Measurements from ENCODE around the gene HOXD12. TPM values are rescaled to one million over a fixed set of nuclear protein-coding genes. Genes with fewer than 3 reads are reported as not detected.
A peak's percentile ranks its signal among the peaks of the same experiment; 100 is the strongest.

Gene HOXD12
- total RNA-seq, 4 donors from 2014 or later, result not detected

DNA sequence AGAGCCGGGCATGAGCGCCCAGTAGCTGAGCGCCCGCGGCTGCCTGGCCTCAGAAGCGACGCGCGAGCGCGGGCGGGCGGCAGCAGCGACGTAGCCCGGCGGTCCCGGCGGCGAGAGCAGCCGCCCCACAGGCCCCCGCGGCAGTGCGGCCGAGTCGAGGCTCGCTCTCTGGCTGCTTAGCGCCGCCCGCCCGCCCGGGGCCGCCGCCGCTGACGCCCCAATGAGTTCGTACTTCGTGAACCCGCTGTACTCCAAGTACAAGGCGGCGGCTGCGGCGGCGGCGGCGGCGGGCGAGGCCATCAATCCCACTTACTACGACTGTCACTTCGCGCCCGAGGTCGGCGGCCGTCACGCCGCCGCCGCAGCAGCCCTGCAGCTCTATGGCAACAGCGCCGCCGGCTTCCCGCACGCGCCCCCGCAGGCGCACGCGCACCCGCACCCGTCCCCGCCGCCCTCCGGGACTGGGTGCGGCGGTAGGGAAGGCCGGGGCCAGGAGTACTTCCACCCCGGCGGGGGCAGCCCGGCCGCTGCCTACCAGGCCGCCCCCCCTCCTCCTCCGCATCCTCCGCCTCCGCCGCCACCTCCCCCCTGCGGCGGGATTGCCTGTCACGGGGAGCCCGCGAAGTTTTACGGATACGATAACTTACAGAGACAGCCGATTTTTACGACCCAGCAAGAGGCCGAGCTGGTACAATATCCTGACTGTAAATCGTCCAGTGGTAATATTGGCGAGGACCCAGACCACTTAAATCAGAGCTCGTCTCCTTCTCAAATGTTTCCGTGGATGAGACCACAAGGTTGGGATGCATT lies 30.8 kb downstream of the HOXD12 start:
- no peaks in the 10 kb centered on the region for H3K36me3 ChIP-seq
- WGBS, result 6% methylated on average over 4 of the region's 100 CpGs
- DNase-seq (ENCODE audit: extremely low spot score), result no peak
- H3K9me3 ChIP-seq, result no peaks in the 10 kb centered on the region
- peak overlapping the region; percentile 52 to 61 (median 53) for H3K4me3 ChIP-seq
- peaks cover 14 to 49% (median 26%) of the 10 kb centered on the region in 4 donors for H3K4me1 ChIP-seq
- H3K27me3 ChIP-seq, result peaks cover 0 to 100% (median 73%) of the 10 kb centered on the region in 4 donors
- TF ChIP-seq POLR2A (IDR thresholded peaks at IDR 0.05; ENCODE audit: low read depth) (no peak), POLR2AphosphoS5 (IDR thresholded peaks at IDR 0.05) (no peak), EP300 (IDR thresholded peaks at IDR 0.05) (no peak)
- TF ChIP-seq, protein P1, sequence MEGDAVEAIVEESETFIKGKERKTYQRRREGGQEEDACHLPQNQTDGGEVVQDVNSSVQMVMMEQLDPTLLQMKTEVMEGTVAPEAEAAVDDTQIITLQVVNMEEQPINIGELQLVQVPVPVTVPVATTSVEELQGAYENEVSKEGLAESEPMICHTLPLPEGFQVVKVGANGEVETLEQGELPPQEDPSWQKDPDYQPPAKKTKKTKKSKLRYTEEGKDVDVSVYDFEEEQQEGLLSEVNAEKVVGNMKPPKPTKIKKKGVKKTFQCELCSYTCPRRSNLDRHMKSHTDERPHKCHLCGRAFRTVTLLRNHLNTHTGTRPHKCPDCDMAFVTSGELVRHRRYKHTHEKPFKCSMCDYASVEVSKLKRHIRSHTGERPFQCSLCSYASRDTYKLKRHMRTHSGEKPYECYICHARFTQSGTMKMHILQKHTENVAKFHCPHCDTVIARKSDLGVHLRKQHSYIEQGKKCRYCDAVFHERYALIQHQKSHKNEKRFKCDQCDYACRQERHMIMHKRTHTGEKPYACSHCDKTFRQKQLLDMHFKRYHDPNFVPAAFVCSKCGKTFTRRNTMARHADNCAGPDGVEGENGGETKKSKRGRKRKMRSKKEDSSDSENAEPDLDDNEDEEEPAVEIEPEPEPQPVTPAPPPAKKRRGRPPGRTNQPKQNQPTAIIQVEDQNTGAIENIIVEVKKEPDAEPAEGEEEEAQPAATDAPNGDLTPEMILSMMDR (IDR thresholded peaks at IDR 0.05), result no peak
- intact Hi-C loops (cut with DNase I), result no loop called here
- peak overlapping the region; percentile 56 to 78 (median 71) for H3K27ac ChIP-seq (replicated peaks in 1 of 4)

DNA sequence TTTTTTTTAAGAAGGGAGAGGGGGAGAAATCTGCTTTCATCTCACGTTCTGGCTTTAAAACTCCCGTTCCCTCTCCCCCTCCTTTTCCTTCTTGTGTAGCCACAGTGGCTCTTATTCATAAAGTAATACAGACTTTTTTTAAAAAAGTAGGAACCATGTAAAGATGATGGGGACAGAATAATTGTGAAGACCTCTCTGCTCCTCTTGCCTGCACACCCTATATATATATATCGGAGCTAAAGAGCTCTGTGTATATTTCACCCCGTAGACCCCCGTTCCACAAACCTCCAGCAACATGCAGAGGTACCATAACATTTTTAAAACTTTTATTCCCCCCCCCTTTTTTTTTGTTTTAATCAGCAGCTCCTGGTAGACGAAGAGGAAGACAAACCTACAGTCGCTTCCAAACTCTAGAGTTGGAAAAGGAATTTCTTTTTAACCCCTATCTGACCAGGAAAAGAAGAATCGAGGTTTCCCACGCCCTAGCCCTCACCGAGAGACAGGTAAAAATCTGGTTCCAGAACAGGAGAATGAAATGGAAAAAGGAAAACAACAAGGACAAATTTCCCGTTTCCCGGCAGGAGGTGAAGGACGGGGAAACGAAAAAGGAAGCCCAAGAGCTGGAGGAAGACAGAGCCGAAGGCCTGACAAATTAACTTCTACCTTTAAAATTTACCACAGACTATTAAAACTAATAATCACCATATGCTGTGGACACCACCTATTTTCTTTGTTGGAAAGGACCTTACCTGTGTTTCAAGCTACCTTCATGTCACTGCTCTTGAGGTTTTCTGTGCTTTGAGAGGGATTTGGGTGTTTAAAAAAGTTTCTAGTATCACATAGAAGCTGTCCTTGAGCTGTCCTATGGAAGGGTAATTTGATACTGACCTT lies 31.6 kb downstream of the HOXD12 start:
- Histone ChIP-seq H3K27me3 (peaks cover 1 to 100% (median 75%) of the 10 kb centered on the region in 4 donors), H3K4me3 (peak overlapping the region; percentile 52 to 61 (median 53)), H3K4me1 (peaks cover 14 to 52% (median 29%) of the 10 kb centered on the region in 4 donors), H3K36me3 (no peaks in the 10 kb centered on the region), H3K9me3 (no peaks in the 10 kb centered on the region), H3K27ac (replicated peaks in 1 of 4) (peak overlapping the region; percentile 56 to 78 (median 71))
- intact Hi-C loops (cut with DNase I), result no loop called here
- 19% methylated on average over 15 of the region's 15 CpGs for WGBS
- DNase-seq (ENCODE audit: extremely low spot score), result no peak
- TF ChIP-seq, protein P1 (IDR thresholded peaks at IDR 0.05), result no peak
- TF ChIP-seq POLR2A (IDR thresholded peaks at IDR 0.05; ENCODE audit: low read depth), result no peak
- TF ChIP-seq EP300 (IDR thresholded peaks at IDR 0.05), result no peak
- TF ChIP-seq POLR2AphosphoS5 (IDR thresholded peaks at IDR 0.05), result no peak

DNA sequence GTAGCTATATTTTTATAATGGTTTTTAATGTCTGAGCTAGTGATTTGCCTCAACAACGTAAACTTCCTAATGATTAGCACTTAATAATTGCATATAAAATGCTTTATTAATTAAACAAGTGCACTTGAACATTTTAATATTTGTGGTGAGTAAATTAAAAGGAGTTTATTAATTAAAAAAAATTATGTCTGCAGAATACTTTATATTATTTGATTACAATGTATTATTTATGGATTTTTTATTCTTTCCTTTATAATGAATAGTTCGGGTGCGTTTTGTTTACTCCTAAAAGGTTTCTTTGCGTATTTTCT lies 32.2 kb downstream of the HOXD12 start:
- intact Hi-C loops (cut with DNase I), result no loop called here
- H3K9me3 ChIP-seq, result no peaks in the 10 kb centered on the region
- H3K4me1 ChIP-seq, result peaks cover 18 to 57% (median 35%) of the 10 kb centered on the region in 4 donors
- H3K27ac ChIP-seq (replicated peaks in 1 of 4), result peak overlapping the region in 2 of 4 donors; percentile 56 to 78
- H3K4me3 ChIP-seq, result peak overlapping the region in 3 of 4 donors; percentile 6 to 61 (median 54)
- H3K27me3 ChIP-seq, result peaks cover 6 to 100% (median 77%) of the 10 kb centered on the region in 4 donors
- no peak for DNase-seq (ENCODE audit: extremely low spot score)
- H3K36me3 ChIP-seq, result no peaks in the 10 kb centered on the region
- TF ChIP-seq, protein P1 (IDR thresholded peaks at IDR 0.05), result no peak
- no peak for TF ChIP-seq EP300 (IDR thresholded peaks at IDR 0.05)
- TF ChIP-seq POLR2AphosphoS5 (IDR thresholded peaks at IDR 0.05), result no peak
- 31% methylated on average over 4 of the region's 4 CpGs for WGBS

DNA sequence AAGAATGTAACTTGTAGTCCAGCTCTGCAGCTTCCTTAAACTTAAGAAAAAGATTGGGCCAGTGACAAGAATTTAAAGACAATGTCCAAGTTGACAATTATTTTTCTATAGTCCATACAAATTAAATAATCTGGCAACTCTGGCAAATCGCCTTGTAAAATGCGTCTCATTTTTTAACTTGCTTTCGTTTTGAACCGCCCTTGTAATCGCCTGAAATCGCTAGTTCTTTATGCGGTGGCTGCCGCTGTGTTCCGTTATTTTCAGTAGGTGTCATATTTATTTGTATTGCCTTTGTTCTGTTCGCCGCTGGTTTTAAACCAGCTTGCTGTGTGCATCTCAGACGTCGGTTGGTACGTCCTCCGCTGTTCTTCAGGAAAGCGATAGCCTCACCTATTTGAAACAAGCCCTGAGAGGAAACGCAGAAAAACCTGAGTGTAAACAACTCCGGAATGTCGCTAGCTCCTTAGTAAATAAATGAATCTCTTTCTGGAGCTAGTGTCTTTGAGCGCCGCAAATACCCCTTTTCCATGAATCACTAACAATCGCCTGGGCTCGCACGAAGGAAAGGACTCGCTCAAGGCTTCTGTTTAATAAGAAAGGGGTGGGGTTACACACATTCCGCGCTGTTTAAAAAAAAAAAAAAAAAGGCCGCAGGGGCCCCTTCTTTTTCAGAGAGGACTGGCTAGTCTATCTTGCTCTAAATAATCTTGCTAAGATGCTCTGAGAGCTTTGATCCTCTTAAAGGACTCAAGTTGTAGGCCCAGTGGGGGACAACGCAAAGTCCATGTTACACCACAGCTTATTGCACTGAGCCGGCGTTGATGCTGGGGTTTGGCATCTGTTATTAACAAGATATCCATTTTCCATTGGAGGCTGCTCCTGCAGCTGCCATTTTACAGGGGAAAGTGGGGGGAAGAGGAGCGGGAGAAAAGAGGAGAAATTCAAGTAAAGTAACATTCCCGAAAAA lies 32.9 kb downstream of the HOXD12 start:
- no peaks in the 10 kb centered on the region for H3K9me3 ChIP-seq
- TF ChIP-seq POLR2AphosphoS5 (IDR thresholded peaks at IDR 0.05) (no peak), EP300 (IDR thresholded peaks at IDR 0.05) (no peak), POLR2A (IDR thresholded peaks at IDR 0.05; ENCODE audit: low read depth) (no peak)
- TF ChIP-seq, protein P1 (IDR thresholded peaks at IDR 0.05), result no peak
- peak overlapping the region; percentile 6 to 61 (median 32) for H3K4me3 ChIP-seq
- H3K4me1 ChIP-seq, result peaks cover 19 to 56% (median 35%) of the 10 kb centered on the region in 4 donors
- no peak for DNase-seq (ENCODE audit: extremely low spot score)
- WGBS, result 19% methylated on average over 33 of the region's 33 CpGs
- H3K36me3 ChIP-seq, result no peaks in the 10 kb centered on the region
- no peak overlapping the region for H3K27ac ChIP-seq (replicated peaks in 1 of 4)
- peaks cover 6 to 100% (median 83%) of the 10 kb centered on the region in 4 donors for H3K27me3 ChIP-seq
- intact Hi-C loops (cut with DNase I), result no loop called here

Data from esophagus muscularis mucosa (tissue), 4 donors.